Muscle of arm (tissue), 12 donors: ENCODE data around the gene VWA5B1. TPM values are rescaled to one million over a fixed set of nuclear protein-coding genes. Genes with fewer than 3 reads are reported as not detected.

Experiments
- DNase-seq: peaks from one replicate; pipeline ENCODE4 v3.0.0-alpha.2; 2013
- polyA plus RNA-seq, 12 donors: library from polyadenylated mRNA; unstranded; fragments of 120-200 nt; gene quantifications; one replicate each; pipeline ENCODE4 v1.2.1, GENCODE V29; 2013; ENCODE audit not compliant: insufficient read length in 12 of 12

The VWA5B1 gene
- polyA plus RNA-seq, 12 donors, result 0.05 to 0.44 (median 0.16) TPM; not detected in 2

DNA sequence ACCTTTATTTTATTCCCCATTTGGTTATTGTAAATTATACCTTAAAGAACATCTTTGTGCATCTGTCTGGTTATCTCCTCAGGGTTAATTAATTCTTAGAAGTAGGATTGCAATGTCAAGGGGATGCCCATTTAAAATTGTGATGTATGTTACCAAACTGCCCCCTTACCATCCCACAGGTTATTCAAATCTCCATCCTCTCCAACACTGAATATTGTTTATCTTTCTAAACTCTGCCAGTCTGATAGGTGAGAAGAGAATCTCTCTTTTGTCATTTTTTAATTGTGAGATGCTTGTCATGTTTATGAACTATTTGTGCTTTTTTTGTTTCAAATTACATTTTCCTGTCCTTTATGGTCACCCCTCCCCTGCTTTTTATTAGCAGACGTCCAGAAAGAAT is 55.8 kb downstream of the VWA5B1 start:
- DNase-seq, result no peak

DNA sequence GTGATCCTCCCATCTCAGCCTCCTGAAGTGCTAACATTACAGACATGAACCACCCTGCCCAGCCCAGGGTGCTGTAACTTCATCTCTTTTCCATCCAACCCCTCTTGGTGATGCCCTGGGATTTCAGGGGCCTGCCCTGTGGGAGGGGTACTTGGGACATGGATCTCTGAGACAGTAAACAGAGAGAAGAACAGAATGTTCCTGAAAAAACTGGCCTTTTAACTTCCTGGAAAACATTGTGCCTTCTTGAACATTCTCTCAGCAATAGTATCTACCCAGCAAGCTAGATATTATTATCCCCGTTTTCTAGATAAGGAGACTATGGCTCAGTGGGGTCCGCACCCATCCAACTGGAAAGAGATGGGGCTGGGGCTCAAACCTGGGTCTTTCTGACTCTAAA is 57.0 kb downstream of the VWA5B1 start:
- DNase-seq, result no peak

DNA sequence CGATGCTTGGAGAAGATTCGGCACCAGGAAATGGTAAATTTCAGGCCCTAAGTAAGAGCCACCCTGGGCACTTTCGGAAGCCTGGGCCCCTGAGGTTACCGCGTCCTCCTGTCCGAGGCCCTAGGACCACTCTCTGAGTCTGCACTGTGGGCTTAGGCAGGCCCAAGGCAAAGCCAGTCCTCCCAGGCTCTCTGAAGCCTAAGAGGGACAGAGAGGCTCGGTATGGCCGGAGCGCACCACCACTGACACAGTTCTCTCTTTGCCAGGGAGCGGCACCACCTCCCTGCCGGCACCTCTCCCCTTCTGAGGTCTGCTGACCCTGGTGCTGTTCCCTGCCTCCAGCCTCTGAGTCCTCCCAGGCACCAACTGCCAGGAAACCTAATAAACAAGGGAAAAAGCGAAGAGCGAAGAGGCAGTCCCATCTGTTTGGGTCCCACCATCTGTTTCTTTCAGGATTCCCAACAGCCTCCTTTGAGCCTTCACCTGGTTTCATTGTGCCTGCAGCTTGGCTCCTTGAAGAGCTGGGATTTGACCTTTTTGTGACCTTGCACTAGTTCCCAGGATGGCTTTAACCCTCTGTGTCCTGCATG is 57.7 kb downstream of the VWA5B1 start:
- no peak for DNase-seq

DNA sequence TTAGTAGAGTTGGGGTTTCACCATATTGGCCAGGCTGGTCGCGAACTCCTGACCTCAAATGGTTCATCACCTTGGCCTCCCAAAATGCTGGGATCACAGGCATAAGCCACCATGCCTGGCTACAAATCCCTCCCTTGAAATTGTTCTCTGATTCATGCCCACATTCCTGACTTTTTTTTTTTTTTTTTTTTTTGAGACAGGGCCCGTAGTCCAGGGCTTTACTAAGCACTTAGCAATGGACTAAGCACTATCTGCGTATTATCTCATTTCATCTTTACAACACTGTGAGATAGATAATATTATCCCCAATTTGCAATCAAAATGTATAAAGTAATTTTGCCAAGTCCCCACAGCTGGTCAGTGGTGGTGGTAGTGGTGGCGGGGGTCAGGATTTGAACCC is 58.9 kb downstream of the VWA5B1 start:
- DNase-seq, result no peak

GRCh38 chr1:20349971-20350370 is 59.3 kb downstream of the VWA5B1 start:
- no peak for DNase-seq

DNA sequence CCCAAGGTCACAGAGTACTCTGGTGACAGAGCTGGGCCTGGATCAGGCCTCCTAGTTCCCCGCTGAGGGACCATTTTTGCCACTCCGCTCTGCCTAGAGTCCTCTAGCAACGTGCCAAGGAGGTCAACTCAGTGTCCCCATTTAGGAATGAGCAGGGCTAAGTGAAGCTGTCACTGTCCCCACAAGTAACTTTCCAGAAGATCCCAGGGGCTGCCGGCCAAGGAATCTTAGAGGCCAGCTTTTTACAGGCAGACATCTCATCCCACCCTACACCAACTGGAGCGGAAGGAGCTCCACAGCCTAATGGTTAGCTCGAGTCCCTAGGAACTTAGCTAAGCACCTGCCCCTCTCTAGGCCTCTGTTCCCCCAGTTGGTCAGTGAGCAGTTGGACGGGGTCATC is 59.7 kb downstream of the VWA5B1 start:
- DNase-seq, result no peak

DNA sequence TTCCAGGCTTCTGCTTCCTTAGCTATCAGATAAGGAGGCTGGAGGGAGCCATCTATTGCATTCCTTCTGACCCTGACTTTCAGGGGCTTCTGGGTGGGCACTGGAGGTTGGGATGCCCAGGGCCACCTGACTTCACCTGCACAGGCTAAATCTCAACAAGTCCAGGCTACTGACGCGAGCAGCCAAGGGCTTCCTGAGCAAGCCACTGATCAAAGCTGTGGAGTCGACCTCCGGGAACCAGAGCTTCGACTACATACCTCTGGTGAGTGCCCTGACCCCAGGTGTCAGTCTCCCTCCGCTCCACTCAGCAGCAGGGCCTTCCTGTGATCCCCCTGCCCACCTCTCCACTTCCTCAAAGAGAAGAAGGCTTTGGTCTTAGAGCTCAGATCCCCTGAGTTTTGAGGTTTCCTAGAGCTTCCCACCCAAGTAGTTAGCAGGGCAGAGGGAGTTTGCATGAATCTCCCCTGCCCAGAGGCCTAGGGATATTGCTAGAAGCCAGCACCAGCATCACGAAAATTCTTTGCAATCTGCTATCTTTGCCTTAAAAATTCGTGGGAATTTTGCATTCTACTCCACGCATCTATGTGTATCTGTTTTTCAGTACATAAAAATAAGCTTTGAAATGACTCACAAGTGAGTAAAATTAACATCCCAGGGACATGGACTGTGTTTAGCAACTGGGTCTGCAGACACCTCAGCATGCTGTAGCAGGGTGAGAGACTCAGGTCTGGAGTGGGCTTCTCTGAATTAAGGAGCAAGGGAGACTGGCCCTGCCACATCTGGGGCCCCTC is 61.4 kb downstream of the VWA5B1 start:
- DNase-seq, result no peak

DNA sequence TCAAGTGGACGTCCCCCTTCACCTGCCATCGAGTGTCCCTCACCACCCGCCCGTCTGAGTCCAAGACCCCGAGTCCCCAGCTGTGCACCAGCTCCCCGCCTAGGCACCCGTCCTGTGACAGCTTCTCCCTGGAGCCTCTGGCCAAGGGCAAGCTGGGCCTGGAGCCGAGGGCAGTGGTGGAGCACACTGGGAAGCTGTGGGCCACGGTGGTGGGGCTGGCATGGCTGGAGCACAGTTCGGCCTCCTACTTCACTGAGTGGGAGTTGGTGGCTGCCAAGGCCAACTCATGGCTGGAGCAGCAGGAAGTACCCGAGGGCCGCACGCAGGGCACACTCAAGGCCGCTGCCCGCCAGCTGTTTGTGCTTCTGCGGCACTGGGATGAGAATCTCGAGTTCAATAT is 63.2 kb downstream of the VWA5B1 start:
- no peak for DNase-seq

DNA sequence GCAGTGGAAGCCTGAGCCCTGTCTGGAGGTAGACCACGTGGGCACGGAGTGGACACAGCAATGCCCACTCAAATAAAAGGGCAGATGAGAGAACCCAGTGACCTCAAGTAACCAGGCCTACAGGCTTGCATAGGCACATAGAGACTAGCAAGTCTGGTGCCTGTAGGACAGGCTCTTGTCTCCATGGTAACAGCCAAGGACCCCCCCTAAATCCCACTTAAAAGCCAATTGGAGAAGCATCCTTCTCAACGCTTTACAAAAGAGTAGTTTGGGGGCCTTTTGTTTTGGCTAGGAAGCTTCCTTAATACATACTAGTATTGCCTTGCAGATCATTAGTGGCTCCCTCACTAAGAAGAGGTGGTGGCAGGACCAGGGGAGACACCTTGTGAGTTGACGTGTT is 63.9 kb downstream of the VWA5B1 start:
- no peak for DNase-seq

DNA sequence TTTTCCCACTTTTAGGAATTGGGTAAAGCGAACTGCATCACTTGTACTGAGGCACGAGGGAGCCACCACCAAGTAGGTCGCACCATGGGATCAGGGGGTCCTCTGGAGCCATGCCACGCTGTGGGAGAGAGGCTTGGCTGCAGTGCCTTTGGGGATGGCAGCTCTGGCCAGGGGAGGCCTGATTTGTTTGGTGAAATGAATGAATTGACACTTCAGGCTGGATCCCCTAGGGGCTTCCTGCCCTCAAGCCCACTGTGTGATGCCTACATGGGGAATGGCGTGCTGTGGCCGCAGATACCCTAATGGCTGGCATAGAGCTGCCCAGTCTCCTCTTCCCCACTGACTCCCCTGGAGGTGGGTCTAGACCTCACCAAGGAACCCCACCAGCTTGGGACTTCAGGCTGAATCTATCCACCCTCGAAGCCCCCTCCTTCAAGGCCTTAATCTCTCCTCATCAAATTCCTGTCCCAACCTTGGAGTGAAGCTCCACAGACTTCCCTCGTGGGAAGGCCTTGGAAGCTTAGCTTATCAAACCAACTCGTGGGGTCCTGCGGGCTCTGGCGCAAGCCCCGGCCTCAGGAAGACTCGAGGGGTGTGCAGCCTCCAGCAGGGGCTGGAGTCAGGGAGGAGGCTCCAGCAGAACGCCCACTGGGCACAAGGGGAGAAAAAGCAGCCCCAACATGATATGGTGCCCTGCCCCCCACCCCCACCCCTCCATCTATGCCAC is 64.6 kb downstream of the VWA5B1 start:
- DNase-seq, result no peak

GRCh38 chr1:20355828-20356735 is 65.4 kb downstream of the VWA5B1 start:
- no peak for DNase-seq

- no peak for DNase-seq
Observed at GRCh38 chr1:20356850-20357459, 66.3 kb downstream of the VWA5B1 start.

DNA sequence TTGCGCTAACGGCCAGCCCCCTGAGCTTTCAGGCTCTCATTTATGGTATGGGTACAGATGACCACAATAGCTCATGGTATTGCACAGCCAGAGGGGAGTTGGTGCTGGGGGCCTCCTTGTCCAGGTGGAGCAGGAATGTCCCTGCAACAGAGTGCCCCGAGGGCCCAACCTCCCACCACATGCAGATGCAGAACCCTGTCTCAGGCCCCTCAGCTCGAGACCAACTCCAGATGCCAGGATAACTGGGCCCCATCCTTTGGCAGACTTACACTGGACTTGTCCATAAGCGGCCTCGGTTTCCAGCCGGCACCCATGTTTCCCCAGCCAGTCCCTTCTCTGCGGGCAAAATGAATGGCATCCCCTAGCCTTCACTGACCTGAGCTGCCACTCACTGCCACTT is 67.1 kb downstream of the VWA5B1 start:
- DNase-seq, result no peak

DNA sequence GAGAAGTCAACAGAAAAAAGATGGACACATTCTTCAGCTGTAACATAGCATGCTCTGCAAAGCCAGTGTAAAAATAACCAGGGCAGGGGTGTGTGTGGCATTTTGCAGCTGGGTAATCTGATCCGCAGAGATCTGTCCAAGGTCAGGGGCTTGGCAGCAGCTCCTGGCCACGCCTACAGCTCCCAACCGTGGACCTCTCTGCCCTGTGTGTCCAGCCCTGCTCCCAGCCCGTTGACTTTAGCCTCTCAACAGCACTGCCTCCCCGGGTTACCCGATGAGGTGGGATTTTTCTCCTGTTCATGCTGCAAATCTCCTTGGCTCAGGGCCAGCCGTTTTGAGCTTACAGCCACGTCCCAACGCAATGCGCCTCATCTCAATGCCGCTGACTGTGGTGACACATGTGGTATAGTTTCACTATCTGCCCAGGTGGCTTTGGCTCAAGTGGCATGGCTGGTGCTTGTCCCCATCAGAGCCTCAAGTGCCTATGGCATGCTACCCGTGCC is 68.1 kb downstream of the VWA5B1 start:
- DNase-seq, result no peak

- DNase-seq, result no peak
Observed at GRCh38 chr1:20359451-20360330, 69.0 kb downstream of the VWA5B1 start.

DNA sequence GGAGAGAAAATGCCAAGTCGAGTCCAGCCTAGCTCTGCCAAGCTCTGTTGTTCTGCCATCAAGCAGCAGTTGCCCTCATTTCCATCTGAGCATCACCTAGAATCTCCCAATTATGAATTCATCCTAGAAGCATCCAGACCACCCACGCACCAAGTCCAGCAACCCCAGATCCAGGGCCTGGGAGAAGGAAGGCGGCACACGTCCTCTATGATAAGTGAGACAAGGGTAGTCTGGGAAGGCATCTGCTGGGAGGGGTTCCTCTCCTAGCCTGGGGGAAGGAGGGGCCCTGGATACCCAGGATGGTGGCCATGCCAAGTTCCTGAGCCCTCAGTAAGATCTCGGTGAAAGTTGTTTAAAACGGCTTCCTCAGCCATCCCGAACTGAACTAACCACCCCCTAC is 70.7 kb downstream of the VWA5B1 start:
- no peak for DNase-seq

DNA sequence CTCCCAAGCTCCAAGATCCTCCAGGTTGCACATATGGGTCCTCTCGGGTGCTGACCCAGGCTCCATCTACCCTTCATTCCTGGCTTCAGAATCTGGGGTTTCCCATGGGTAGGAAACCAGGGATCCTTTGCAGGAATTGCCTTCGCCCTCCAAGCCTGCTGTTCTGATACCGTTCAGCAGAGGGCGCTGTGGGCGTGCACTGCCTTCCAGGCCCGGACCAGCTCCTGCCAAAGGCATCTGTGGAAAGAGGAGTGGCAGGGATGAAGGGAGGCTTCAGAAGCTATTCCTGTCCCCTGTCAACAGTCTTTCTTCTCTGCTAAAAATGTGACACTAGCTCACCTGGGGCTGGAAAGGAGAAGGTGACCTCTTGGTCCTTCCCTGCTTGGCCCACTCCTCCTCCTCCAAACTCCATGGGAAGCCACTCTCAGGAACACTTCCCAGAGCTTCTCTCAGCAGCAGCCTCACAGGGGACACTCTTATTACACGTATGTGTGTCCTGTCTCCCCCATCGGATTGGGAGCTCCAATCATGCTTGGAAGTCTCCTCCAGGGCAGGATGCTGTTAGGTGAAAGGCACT is 71.2 kb downstream of the VWA5B1 start:
- DNase-seq, result no peak

GRCh38 chr1:20362856-20363255 is 72.2 kb downstream of the VWA5B1 start:
- no peak for DNase-seq

DNA sequence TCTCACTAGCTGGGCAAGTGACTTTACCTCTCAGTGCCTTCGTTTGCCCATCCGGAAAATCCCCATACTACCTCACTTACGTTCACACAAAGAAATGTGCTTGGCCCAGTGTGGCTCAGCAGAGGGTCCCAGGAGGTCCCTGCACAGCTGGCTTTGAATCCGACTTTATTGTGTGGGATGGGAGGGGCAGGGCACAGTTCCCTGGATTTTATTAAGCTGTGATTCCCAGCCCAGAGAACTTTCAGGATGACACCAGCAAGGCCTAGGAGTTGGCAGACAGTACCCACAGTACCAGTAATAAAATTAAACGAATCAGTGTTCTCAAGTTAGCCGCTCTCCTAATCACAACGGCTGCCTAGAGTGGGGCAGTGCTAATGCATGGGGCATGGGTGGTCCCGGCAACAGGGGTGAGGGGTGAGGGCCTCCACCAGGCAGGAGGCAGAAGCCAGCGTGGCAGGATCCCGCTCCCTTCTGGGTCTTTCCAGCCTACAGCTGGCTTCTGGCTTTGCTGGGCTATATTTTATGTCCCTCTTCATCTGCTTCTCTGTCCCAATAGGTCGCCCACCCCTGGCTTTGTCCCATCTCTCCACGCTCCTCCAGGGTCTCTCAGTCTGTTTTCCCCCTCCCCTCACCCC is 74.9 kb downstream of the VWA5B1 start:
- no peak for DNase-seq
